GM12864 (cell line): ENCODE results near the gene MPLKIP.
"Not testable (repeated sequence)": the region's sequence is repeated elsewhere in the genome, so short reads cannot be mapped to it uniquely, and the experiment has no call there.

Experiments used
- DNase-seq: peaks from one replicate; pipeline ENCODE4 v3.0.0-alpha.2; 2011; ENCODE audit warnings: low read depth
- H3K4me3 ChIP-seq: 2 replicates; pipeline ENCODE4 v1.5.1; 2011; ENCODE audit warnings: mild to moderate bottlenecking, low read depth, low read length, control low read depth
- CTCF ChIP-seq: IDR thresholded peaks from 2 replicates; pipeline ENCODE4 v1.5.1; 2011; ENCODE audit warnings: low read depth, mild to moderate bottlenecking, moderate library complexity, low read length, control low read depth, inconsistent platforms; ENCODE audit errors: missing control alignments

The MPLKIP gene

DNA sequence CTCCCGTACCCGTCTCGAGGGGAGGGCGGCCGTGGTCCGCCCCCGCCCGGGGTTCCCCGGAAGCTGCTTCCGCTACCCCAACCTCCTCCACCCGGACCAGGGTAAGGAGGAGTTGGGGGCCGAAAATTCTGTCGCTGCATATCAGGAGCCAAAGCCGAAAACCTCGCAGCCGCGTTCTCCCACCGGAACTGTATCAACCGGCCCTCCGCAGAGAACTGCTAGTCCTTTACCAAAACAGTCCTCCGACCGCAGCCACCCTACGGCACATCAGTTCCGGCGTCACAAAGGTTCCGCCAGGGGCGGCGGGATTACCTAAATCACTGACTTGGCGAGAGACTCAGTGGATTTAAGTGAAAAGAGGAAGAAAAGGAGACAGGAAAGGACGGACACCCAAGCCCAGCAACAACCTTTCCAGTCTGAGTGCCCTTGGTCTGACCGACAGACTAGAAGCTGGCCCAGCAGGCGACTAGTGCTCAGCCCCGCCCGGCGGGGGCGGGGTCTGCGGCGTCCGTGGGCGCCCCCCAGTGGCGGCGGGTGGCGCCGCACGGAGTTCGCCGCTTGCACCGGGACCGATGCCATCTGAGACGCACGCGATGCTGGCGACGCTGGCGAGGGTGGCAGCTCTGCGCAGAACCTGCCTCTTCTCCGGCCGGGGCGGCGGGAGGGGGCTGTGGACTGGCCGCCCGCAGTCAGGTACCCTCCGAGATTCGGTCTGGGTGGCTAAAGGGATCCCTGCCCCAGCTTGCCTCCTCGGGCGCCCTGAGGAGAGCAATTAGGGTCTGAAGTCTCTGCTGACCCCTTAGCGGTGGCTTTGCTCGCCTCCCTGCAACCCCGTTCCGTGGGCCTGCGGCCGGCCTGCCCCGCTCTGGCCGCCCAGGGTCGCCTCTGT is at the start of gene MPLKIP, which contains the start of gene SUGCT:
TSS of gene MPLKIP (minus strand) at position 195 of the 889 bp plus-strand sequence. CDS start at position 140, 55 bp downstream.
TSS of gene SUGCT (plus strand) at position 578 of the 889 bp plus-strand sequence.
- peak; percentile 96 for TF ChIP-seq CTCF
- peak; percentile 74 for DNase-seq
- H3K4me3 ChIP-seq, result peak within 1 kb of the TSS; percentile 70

GRCh38 chr7:40182452-40182851 is 48.0 kb upstream of the MPLKIP start:
- DNase-seq, result no peak
- no peak for TF ChIP-seq CTCF

GRCh38 chr7:40177071-40177470 is 42.6 kb upstream of the MPLKIP start:
- TF ChIP-seq CTCF, result no peak
- H3K4me3 ChIP-seq, result no peak overlapping the region
- no peak for DNase-seq

More at GRCh38 chr7:40182452-40182851, 48.0 kb upstream of the MPLKIP start:
- no peak overlapping the region for H3K4me3 ChIP-seq

- no peak for TF ChIP-seq CTCF
- H3K4me3 ChIP-seq, result no peak overlapping the region
- no peak for DNase-seq
Observed at GRCh38 chr7:40175725-40176510, 41.5 kb upstream of the MPLKIP start.

DNA sequence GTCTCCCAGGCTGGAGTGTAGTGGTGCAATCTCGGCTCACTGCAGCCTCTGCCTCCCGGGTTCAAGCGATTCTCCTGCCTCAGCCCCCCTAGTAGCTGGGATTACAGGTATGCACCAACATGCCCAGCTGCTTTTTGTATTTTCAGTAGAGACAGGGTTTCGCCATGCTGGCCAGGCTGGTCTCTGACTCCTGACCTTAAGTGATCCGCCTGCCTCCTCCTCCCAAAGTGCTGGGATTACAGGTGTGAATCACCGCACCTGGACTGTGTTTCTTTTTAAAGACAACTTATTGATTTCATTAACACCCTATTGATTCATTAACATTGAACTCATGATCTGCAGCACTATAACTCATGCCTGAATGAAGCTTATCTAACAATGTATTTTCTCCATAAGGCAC is 40.8 kb upstream of the MPLKIP start:
- not testable (repeated sequence) for H3K4me3 ChIP-seq, DNase-seq

GRCh38 chr7:40173121-40173520 is 38.7 kb upstream of the MPLKIP start:
- not testable (repeated sequence) for H3K4me3 ChIP-seq, DNase-seq

- not testable (repeated sequence) for DNase-seq, H3K4me3 ChIP-seq
Observed at GRCh38 chr7:40168266-40168665, 33.8 kb upstream of the MPLKIP start.

- no peak for DNase-seq
- no peak for TF ChIP-seq CTCF
- H3K4me3 ChIP-seq, result no peak overlapping the region
Observed at GRCh38 chr7:40167291-40167690, 32.9 kb upstream of the MPLKIP start.
